K562 (cell line): Measurements from ENCODE around the gene NR3C2. TPM values are rescaled to one million over a fixed set of nuclear protein-coding genes. Genes with fewer than 3 reads are reported as not detected.

Experiments
- ATAC-seq: fragments of 200-7000 bp; cut with Tn5 transposase; 3 replicates; pipeline ENCODE4 v1.9.1; 2020; ENCODE audit warnings: moderate library complexity
- BruUV-seq: library from RNA; stranded (reverse); fragments of 400-500 nt; replicated peaks from 2 replicates; lab custom pipeline; 2021; lab: Mats Ljungman, UMichigan
- CTCF ChIA-PET: fragments of 300-600 bp; formaldehyde crosslinking; extraction: SDS; loops from one replicate; lab custom pipeline; 2021; ENCODE audit warnings: low intra/inter-chr PET ratio; lab: Yijun Ruan, JAX
- POLR2A ChIA-PET: fragments of 300-600, 350-650 bp; sonication (Branson Sonifier 250); formaldehyde crosslinking; extraction: SDS; loops from one replicate; lab custom pipeline; 2021; ENCODE audit warnings: antibody characterized with exemption, inconsistent platforms; lab: Yijun Ruan, JAX
- DNase-seq, 4 experiments: peaks; one replicate each; pipeline versions ENCODE4 v3.0.0 to v3.0.0-alpha.2; 2011 to 2018; ENCODE audit warnings: low spot score in 3 of 4, mixed read lengths in 3 of 4; ENCODE audit errors: extremely low read depth in 1 of 4
- FAIRE-seq: peaks from 2 replicates; lab custom pipeline; 2011; peaks lifted over from hg19 to GRCh38; lab: Jason Lieb, UNC
- H2AFZ ChIP-seq: 2 replicates; pipeline ENCODE4 v1.6.0; 2011; ENCODE audit warnings: low read depth, low read length, control low read depth, inconsistent platforms
- H3K27ac ChIP-seq: fragments of 200-600 bp; 3 replicates; pipeline ENCODE4 v1.8.0; 2011; ENCODE audit warnings: low read depth, mild to moderate bottlenecking, control low read depth, inconsistent platforms, low read length, moderate library complexity, mixed read lengths; ENCODE audit errors: extremely low read depth
- H3K27me3 ChIP-seq, 2 experiments: fragments of 300-600 bp in 1 of 2; 2 replicates in 1 of 2; 3 replicates in 1 of 2; pipeline versions ENCODE4 v1.6.0 to v1.8.0; 2011; ENCODE audit warnings: inconsistent platforms in 2 of 2, low read length in 2 of 2, mild to moderate bottlenecking in 1 of 2, mixed read lengths in 1 of 2, moderate library complexity in 1 of 2; ENCODE audit not compliant: control insufficient read depth in 2 of 2, insufficient read depth in 2 of 2
- H3K36me3 ChIP-seq: fragments of 300-600 bp; 3 replicates; pipeline ENCODE4 v1.8.0; 2011; ENCODE audit warnings: mild to moderate bottlenecking, low read length, inconsistent platforms; ENCODE audit not compliant: control insufficient read depth, insufficient read depth
- H3K4me1 ChIP-seq, 2 experiments: fragments of 200-600 bp in 1 of 2; replicated peaks in 1 of 2; 2 replicates in 1 of 2; 3 replicates in 1 of 2; pipeline versions ENCODE4 v1.5.1 to v1.8.0; 2011; ENCODE audit warnings: inconsistent platforms in 2 of 2, low read length in 2 of 2, mild to moderate bottlenecking in 1 of 2, mixed read lengths in 1 of 2, moderate library complexity in 1 of 2; ENCODE audit not compliant: control insufficient read depth in 2 of 2, insufficient read depth in 2 of 2
- H3K4me2 ChIP-seq: 2 replicates; pipeline ENCODE4 v1.6.1; 2011; ENCODE audit warnings: low read length, control low read depth, inconsistent platforms, mixed read lengths; ENCODE audit not compliant: insufficient read depth
- H3K4me3 ChIP-seq: fragments of 200-600 bp; sonication (generic), shearing (Covaris generic); 2 replicates; pipeline ENCODE4 v1.5.1; 2016; ENCODE audit warnings: control low read depth, inconsistent platforms
- H3K79me2 ChIP-seq: fragments of 200-600 bp; 3 replicates; pipeline ENCODE4 v1.8.0; 2011; ENCODE audit warnings: low read length, inconsistent platforms; ENCODE audit not compliant: control insufficient read depth, insufficient read depth
- H3K9ac ChIP-seq, 2 experiments: 2 replicates each; pipeline versions ENCODE4 v1.6.0 to v1.6.1; 2011; ENCODE audit warnings: low read depth in 2 of 2, low read length in 2 of 2, control low read depth in 1 of 2, inconsistent platforms in 1 of 2, mild to moderate bottlenecking in 1 of 2, mixed read lengths in 1 of 2; ENCODE audit not compliant: insufficient read depth in 1 of 2
- H3K9me1 ChIP-seq: one replicate; pipeline ENCODE4 v1.6.0; 2011; ENCODE audit warnings: inconsistent platforms, mild to moderate bottlenecking, low read length, moderate library complexity; ENCODE audit not compliant: control insufficient read depth, insufficient read depth
- H3K9me3 ChIP-seq: replicated peaks from 2 replicates; pipeline ENCODE4 v1.5.1; 2011; ENCODE audit warnings: low read depth, low read length, inconsistent platforms; ENCODE audit not compliant: control insufficient read depth, insufficient read depth
- H4K20me1 ChIP-seq: replicated peaks from 2 replicates; pipeline ENCODE4 v1.6.1; 2011; ENCODE audit warnings: low read length, inconsistent platforms, mixed read lengths; ENCODE audit not compliant: control insufficient read depth, insufficient read depth
- CHD1 ChIP-seq: fragments of 200-600 bp; sonication (generic); IDR thresholded peaks from one replicate; pipeline ENCODE4 v1.6.1; 2012; ENCODE audit warnings: mild to moderate bottlenecking, moderate library complexity, low read length, inconsistent platforms
- KLF6 ChIP-seq: fragments of 250-450 bp; sonication (Bioruptor Pico); IDR thresholded peaks from 2 replicates; pipeline ENCODE4 v1.4.0; 2020; ENCODE audit warnings: mild to moderate bottlenecking, moderate library complexity, borderline replicate concordance
- NUFIP1 ChIP-seq: fragments of 450-650 bp; IDR thresholded peaks from 2 replicates; pipeline ENCODE4 v1.6.1; 2018; ENCODE audit not compliant: partially characterized antibody
- RBFOX2 ChIP-seq: fragments of 200-400 bp; formaldehyde crosslinking; IDR thresholded peaks from 2 replicates; pipeline ENCODE4 v1.6.1; 2017; ENCODE audit warnings: low read depth, mild to moderate bottlenecking, low read length, moderate library complexity
- ZNF584 ChIP-seq: fragments of 200-800 bp; sonication (Bioruptor generic); IDR thresholded peaks from 2 replicates; pipeline ENCODE4 v1.6.1; 2016; ENCODE audit warnings: low read depth, mild to moderate bottlenecking, missing genetic modification characterization, missing compliant biosample characterization
- WGBS: fragments of 100-300 bp; shearing (Covaris generic); methylation state at CpG from one replicate; pipeline ENCODE4 v1.1.6; 2016; ENCODE audit warnings: low coverage, mixed read lengths; ENCODE audit not compliant: insufficient coverage; ENCODE audit errors: missing lambda C conversion rate; 5-methylcytosine and 5-hydroxymethylcytosine counted together
- in situ Hi-C: fragments of 300-500 bp; cut with MboI; formaldehyde crosslinking; loops from 4 replicates; pipeline ENCODE4 v1.15.0; 2018; ENCODE audit warnings: inconsistent platforms, mixed read lengths
- intact Hi-C: fragments of 100-400 bp; cut with micrococcal nuclease; formaldehyde crosslinking; loops from 2 replicates; pipeline ENCODE4 v1.14.2; 2022
- polyA plus RNA-seq, 8 experiments: library from polyadenylated mRNA; depleted of rRNA in 4 of 8; stranded (reverse) in 5 of 8; unstranded in 3 of 8; fragments of >200 nt; fragmentation: Nextera tagmentation in 2 of 8; fragmentation: Illumina TruSeq in 1 of 8; extraction: Ambion mirVana in 2 of 8; extraction: Trizol in 1 of 8; gene quantifications; 2 replicates each; pipeline versions ENCODE4 v1.2.1 to v1.2.3, GENCODE V29; 2011 to 2014; ENCODE audit warnings: inconsistent platforms in 1 of 8, missing spikeins in 1 of 8
- total RNA-seq, 7 experiments: library from RNA; depleted of rRNA in 6 of 7; stranded (reverse); fragments of >200 nt in 6 of 7; fragmentation: Illumina TruSeq in 2 of 7; extraction: Trizol in 2 of 7; gene quantifications; 2 replicates each; pipeline versions ENCODE4 v1.2.1 to v1.2.3, GENCODE V29; 2011 to 2021; ENCODE audit warnings: low replicate concordance in 1 of 7
- TF ChIP-seq, protein P1 (sequence below), 2 experiments: fragments of 450-650 bp; IDR thresholded peaks; 2 replicates each; pipeline ENCODE4 v1.6.1; 2018; ENCODE audit warnings: mild to moderate bottlenecking in 2 of 2, low read depth in 1 of 2; ENCODE audit not compliant: partially characterized antibody in 2 of 2
- TF ChIP-seq, protein P2 (sequence below): sonication (generic); formaldehyde crosslinking; IDR thresholded peaks from 2 replicates; pipeline ENCODE4 v1.8.1; 2022; ENCODE audit warnings: missing genetic modification reagents

The NR3C2 gene
- total and polyA plus RNA-seq, 9 of the 15 experiments (the other 6 are each of a cell fraction or from before 2014, with no cell fraction given) = 0.01 to 0.28 (median 0.16) TPM; not detected in 2

DNA sequence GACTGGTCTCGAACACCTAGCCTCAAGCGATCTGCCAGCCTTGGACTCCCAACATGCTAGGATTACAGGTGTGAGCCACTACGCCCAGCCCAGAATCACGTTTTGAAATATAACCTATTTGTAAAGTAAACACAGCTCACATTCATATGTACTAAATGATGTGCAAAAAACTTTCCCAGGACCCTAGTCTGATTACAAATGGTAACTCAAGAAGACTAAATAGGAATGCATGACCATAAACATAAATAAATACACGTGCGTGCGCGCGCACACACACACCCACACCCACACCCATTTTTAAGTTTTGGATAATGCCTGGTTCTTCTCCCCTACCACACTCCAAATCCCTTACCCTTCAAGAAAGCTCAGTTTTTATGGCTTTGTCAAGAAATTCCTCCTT, 163.9 kb downstream of the NR3C2 start:
- no peak for ATAC-seq
- under 1% methylated on average over 9 of the region's 9 CpGs for WGBS
- Histone ChIP-seq H3K27ac (no peak overlapping the region), H3K4me1 (no peaks in the 10 kb centered on the region), H3K36me3 (no peaks in the 10 kb centered on the region), H3K4me2 (no peak overlapping the region), H2AFZ (no peak overlapping the region), H3K79me2 (no peaks in the 10 kb centered on the region), H3K27me3 (no peaks in the 10 kb centered on the region), H4K20me1 (no peaks in the 10 kb centered on the region), H3K9me1 (no peaks in the 10 kb centered on the region), H3K4me3 (no peak overlapping the region), H3K9ac (no peak overlapping the region), H3K9me3 (no peaks in the 10 kb centered on the region)
- POLR2A ChIA-PET = no interaction called here
- BruUV-seq = no TSS peak
- CTCF ChIA-PET = no interaction called here
- TF ChIP-seq RBFOX2 (no peak), KLF6 (no peak)
- no peak for DNase-seq
- intact Hi-C loops = no loop called here
- no peak for FAIRE-seq
- in situ Hi-C loops = no loop called here

DNA sequence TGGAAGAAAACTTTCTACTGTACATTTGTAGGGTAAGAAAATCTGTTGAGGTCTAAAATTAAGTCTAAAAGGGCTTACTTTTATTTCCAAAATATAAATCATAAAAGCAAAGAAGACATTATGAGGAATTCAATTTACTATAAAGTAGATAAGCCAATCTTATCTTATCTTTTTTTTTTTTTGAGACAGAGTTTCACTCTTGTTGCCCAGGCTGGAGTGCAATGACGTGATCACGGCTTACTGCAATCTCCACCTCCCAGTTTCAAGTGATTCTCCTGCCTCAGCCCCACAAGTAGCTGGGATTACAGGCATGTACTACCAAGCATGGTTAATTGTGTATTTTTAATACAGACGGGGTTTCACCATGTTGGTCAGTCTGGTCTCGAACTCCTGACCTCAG, 166.9 kb downstream of the NR3C2 start:
- Histone ChIP-seq H3K4me1 (no peaks in the 10 kb centered on the region), H3K9me3 (no peaks in the 10 kb centered on the region), H2AFZ (no peak overlapping the region), H3K9me1 (no peaks in the 10 kb centered on the region), H3K4me2 (no peak overlapping the region), H3K9ac (no peak overlapping the region), H3K27me3 (no peaks in the 10 kb centered on the region), H3K79me2 (no peaks in the 10 kb centered on the region), H4K20me1 (no peaks in the 10 kb centered on the region), H3K36me3 (no peaks in the 10 kb centered on the region), H3K4me3 (no peak overlapping the region), H3K27ac (no peak overlapping the region)
- ATAC-seq = no peak
- no peak for FAIRE-seq
- CTCF ChIA-PET = no interaction called here
- no TSS peak for BruUV-seq
- in situ Hi-C loops = no loop called here
- intact Hi-C loops = no loop called here
- DNase-seq = no peak
- 0% methylated on average over 4 of the region's 4 CpGs for WGBS
- POLR2A ChIA-PET = no interaction called here
- TF ChIP-seq, protein P1, sequence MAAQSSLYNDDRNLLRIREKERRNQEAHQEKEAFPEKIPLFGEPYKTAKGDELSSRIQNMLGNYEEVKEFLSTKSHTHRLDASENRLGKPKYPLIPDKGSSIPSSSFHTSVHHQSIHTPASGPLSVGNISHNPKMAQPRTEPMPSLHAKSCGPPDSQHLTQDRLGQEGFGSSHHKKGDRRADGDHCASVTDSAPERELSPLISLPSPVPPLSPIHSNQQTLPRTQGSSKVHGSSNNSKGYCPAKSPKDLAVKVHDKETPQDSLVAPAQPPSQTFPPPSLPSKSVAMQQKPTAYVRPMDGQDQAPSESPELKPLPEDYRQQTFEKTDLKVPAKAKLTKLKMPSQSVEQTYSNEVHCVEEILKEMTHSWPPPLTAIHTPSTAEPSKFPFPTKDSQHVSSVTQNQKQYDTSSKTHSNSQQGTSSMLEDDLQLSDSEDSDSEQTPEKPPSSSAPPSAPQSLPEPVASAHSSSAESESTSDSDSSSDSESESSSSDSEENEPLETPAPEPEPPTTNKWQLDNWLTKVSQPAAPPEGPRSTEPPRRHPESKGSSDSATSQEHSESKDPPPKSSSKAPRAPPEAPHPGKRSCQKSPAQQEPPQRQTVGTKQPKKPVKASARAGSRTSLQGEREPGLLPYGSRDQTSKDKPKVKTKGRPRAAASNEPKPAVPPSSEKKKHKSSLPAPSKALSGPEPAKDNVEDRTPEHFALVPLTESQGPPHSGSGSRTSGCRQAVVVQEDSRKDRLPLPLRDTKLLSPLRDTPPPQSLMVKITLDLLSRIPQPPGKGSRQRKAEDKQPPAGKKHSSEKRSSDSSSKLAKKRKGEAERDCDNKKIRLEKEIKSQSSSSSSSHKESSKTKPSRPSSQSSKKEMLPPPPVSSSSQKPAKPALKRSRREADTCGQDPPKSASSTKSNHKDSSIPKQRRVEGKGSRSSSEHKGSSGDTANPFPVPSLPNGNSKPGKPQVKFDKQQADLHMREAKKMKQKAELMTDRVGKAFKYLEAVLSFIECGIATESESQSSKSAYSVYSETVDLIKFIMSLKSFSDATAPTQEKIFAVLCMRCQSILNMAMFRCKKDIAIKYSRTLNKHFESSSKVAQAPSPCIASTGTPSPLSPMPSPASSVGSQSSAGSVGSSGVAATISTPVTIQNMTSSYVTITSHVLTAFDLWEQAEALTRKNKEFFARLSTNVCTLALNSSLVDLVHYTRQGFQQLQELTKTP (IDR thresholded peaks at IDR 0.05; ENCODE audit: low read depth in 1 of 2, partially characterized antibody in 2 of 2) = no peak
- TF ChIP-seq, protein P2, sequence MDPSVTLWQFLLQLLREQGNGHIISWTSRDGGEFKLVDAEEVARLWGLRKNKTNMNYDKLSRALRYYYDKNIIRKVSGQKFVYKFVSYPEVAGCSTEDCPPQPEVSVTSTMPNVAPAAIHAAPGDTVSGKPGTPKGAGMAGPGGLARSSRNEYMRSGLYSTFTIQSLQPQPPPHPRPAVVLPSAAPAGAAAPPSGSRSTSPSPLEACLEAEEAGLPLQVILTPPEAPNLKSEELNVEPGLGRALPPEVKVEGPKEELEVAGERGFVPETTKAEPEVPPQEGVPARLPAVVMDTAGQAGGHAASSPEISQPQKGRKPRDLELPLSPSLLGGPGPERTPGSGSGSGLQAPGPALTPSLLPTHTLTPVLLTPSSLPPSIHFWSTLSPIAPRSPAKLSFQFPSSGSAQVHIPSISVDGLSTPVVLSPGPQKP = no peak
- no peak for TF ChIP-seq NUFIP1
- no peak for TF ChIP-seq CHD1
- TF ChIP-seq ZNF584 (CRISPR knock-in tag) = no peak
